Measurements from ENCODE around the gene KIF1A. TPM values are rescaled to one million over a fixed set of nuclear protein-coding genes. Genes with fewer than 3 reads are reported as not detected.

The KIF1A gene
- total RNA-seq, 1 donor from 2014 or later: 0.42 TPM

DNA sequence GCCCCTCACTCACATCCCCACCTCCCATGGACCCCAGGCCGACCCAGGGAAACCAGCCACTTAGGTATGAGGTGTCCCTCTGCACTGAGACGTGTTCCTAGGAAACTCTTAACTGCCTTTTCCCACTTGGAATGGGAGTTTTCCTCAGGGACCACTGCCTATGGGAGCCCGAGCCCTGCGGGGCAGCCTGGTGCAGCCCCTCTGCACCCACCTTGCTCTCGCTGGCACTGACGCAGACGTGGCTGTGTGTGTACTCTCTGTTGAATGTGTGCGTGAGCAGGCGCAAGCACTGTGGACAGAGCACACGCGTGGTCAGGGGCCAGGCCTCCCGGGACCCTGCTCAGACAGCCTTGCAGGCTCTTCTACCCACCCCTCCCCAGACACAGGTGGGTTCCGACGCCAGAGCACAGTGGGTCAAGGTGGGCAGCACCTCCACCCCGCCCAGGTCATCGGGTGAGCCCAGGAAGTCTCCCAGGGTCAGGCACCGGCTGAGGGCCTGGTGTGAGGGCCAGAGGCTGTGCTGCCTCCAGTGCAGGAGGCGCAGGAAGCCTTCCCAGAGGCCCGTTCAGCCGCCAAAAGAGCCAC lies 98.3 kb downstream of the KIF1A start:
- intact Hi-C loops (cut with micrococcal nuclease): no loop called here

DNA sequence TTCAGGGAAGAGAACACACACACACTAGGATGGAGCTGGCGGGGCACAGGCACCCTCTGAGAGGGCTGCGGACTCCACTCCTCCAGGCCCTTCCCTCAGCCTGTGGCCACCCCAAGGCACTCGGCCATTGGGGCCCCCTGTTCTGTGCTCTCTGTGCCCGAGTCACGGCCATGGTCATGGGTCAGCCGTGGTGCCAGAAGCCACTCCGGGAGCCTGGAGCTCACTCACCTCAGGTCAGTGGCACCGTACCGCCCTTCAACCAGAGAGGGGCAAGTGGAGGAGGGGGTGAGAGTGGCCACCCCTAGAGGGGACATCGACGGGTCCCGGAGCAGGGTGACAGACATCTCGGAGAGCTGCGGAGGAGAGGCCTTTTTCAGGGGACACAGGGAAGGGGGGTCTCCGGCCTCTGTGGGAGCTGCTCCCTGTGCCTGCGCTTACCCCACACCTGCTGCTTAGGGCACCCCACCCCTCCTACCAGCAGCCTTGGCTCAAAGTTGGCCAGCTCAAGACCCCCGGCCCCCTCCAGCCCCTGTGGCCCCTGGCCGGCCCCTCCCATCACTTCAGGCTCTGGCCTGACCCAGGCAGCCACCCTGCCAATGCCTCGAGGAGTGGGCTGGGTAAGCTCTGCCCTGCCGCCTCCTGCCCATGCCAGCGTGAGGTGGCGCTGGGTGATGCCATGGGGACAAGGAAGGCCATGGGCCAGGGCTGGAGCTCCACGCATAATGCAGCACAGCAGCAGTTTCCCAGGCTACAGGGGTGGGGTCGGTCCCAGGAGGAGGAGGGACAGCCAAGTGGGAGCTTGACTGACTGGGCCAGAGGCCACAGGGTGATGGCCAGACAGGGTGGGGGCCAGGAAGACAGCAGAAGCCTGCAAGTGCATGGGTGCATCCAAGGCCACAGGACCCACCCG lies 99.1 kb downstream of the KIF1A start:
- intact Hi-C loops (cut with micrococcal nuclease): no loop called here

DNA sequence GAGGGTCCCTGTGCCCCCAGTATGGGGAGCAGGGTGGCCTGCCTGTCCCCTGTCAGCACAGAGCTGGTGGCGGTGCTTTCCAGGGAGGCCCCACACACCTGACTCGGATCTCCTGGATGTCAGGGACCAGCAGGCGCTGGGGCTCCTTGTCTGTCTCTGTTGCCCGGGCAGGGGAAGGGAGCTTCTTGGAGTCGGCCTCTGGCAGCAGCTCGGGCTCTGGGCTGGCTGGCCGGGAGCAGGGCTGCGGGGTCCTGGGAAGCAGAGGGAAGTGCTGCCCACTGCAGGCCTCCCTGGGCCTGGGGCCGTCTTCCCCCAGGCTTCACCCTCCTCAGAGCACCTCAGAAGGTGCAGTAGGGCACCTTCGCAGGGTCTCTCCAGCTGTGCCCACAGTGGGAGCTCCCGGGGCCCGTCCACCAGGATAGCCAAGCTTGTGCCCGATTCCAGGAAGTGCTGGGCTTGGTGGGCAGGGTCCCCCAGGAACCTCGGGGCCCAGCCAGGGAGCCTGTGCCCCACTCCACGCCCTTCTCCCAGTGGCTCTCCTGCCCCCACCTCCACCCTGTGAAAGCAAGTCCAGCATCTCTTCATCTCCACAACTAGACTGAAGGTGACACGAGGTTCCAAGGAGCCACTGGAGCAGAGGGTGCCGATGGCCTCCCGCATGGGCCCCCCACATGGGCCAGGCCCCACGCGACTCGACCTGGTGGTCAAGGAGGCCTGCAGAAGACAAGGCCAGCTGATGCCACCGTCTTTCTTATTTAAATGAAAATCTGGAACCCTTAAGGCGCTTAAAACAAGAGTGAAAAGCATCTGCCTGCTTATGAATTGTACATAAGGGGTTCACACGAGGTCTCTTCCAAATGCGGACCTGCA lies 100.1 kb downstream of the KIF1A start:
- intact Hi-C loops (cut with micrococcal nuclease): no loop called here

DNA sequence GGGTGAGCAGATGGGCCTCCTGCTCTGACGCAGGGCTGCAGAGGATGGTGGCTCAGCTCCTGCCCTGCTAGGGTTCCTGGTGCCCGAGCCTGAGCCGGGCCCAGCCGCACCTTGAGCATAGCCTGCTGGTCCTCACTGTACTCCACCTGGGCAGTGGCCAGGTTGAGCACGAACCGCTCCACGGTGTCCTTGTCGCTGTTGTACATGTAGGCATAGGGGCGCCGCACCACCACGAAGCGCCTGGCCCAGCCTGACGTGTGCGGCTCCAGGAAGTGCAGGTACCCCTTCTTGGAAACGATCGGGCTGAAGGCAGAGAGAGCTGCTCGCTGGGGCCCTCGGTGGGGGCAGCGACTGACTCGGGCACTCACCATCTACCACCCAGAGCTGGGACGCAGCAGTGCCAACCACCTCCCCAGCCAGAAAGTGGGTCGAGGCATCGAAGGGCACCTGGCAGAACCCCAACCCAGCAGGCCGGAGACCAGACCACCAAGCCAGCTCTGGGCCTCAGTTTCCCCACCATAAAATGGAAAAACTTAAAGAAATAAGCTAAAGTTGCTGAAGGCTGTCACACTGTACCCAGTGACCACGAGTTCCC lies 101.0 kb downstream of the KIF1A start:
- intact Hi-C loops (cut with micrococcal nuclease): no loop called here

DNA sequence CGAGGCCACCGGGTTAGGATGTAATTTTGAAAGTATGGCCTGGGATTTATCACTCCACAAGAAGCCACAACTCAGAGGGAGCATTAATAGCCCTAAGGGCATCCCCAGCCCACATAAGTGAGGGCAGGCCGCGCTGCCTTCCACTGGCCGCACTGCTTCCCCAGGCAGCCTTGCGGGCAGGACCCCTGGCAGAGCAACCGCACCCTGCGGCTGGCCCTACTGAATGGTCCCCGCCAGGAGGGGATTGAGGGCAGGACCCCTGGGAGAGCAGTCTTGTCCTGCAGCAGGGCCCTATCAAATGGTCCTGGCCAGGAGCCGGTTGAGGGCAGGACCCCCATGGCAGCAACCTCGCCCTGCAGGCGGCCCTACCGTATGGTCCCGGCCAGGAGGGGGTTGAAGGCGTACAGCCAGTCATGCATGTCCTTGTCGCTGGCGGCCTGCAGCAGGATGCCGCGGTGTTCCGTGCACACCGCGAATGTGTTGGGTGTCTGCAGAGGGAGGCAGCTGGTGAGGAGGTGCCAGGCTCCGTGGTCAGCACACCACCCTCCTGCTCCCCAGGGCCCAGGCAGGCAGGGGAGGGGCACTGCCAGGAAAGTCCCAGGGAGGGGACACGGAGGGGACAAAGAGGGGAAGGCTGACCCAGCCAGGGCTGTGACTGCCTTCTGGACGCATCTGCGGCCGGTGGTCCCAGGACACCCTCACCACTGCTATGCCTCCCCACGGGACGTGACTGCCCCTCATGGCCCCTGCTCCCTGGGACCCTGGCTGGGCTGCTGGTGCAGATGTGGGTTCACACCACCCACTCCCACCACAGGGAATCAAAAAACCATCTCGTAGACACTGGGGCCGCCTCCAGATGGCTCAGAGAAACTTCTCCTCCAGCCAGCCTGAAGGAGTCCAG lies 102.1 kb downstream of the KIF1A start:
- intact Hi-C loops (cut with micrococcal nuclease): no loop called here

DNA sequence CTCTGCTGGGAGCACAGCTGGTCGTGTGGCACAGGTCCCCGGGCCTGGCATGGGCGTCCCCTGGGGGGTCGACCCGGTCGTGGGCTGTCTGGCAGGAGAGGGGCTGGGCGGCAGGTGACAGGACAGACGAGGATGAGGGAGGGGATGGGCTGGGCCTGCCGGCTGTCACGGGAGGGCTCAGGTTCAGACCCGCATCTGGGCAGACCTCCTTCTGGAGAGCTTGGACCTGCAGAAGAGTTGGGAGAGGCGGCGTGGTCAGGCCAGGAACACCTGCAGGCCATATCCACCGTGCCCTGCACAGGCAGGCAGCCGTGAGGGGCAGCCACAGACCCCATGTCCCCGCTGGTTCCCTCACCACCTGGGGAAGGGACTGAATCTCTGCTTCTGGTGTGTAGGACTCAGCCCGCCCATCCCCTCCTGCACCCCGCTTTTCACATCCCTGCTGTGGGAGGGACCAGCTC lies 102.8 kb downstream of the KIF1A start:
- intact Hi-C loops (cut with micrococcal nuclease): no loop called here

DNA sequence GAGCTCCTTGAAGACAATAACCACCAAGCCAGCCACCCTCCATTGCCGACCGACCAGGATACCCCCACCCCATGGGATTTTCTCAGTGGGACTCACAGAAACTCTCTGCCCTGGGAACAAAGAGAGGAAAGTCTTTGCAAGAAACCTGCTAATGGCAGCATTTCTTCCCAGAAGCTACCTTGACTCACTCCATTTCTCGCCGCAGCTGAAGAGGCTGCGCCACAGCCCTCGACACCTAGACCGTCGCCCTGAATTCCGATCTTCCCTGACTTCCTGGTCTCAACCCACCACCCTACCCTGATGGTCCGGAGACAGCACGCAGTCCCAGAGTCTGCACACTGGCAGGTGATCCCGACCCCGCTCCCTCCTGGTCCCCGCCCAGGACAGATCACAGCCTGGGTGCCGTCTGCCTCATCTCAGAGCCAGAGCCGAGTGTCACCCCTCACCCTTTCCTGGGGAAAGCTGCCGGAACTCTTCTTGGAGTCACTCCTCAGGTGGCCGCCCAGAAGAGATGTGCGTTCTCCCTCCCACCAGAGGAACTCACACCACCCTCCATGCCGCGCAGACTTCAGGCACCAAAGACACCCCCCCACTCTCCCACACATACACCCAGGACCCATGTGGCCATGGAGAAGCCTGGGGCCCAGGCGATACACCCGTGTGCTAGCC lies 103.8 kb downstream of the KIF1A start:
- intact Hi-C loops (cut with micrococcal nuclease): no loop called here

DNA sequence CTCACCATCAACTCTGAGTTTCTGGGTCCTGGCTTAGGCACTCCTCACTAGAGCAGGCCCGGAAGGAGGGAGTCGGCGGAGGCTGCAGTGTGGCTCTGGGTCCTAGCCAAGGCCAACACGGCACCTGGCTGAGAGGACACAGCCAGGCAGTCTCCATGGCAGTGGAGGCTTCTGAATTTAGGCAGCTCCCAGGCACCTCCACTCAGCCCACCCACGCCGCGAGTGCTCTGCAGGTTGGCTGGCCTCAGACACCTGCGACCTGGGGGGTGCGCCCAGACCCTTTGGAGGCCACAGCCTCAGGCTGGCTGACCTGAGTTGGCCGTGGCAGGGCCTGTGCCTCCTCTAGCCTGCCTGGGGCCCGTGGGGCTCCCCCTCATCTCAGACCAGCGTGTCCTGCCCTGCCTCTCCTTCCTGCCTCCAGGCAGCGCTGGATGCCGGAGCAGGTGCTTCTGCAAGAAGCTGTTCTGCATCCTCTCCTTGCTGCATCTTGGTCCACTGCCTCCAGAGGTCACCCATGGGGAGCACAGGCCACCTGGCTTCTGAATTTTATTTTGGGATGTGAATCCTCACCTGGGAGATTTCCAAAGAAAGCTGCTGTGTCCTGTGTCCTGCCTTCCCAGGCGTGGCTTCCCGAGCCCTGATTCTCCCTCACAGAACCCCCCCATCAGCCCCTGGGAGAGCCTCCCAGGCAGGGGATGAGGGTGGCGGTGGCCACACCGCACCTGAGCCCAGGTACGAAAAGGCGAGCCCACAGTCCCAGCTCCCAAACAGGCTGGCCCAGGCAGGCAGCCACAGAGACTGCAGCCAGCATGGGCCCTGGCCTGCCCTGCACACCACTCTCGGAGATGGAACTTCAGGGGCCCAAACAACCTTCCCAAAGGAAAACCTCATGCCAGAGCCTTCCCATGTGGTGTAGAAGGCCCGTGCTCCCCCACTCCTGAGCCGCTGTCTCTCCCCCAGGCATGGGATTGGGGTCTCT lies 105.0 kb downstream of the KIF1A start:
- intact Hi-C loops (cut with micrococcal nuclease): no loop called here

DNA sequence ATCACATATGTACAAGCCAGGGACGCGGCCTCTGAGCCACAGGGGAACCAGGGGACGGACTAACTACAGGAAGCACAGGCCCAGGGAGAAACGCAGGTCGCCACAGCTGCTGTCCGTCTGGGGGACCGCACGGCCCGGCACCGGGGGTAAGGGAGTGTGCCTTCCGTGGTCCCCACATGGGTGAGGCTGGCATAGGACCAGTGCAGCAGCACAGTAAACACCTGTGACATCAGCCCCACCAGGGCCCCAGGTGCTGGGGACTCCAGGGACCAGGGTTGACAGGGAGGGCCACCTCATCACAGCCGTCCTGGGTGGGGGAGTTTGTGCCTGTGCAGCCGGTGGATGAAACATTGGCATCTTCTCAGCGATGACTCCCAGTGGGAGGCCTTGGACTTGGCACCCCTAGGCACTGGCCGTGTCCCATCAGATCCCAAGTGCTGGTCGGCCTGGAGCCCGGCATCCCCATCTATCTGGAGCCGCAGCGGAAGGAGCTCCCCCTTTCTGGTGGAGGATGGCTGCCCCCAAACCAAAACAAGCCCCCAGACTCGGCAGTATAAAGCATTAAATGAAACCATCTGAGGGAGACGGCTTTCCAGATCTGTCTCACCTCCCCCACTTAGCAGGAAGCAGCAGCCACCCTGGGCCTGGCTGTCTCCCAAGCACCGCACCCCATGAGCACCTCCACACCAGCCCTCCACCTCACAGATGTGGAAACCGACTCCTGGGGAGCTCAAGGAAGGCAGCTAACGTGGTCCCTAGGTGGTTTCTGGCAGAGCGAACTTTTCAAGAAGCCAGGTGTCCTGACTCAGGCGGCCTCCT lies 105.9 kb downstream of the KIF1A start:
- intact Hi-C loops (cut with micrococcal nuclease): no loop called here

DNA sequence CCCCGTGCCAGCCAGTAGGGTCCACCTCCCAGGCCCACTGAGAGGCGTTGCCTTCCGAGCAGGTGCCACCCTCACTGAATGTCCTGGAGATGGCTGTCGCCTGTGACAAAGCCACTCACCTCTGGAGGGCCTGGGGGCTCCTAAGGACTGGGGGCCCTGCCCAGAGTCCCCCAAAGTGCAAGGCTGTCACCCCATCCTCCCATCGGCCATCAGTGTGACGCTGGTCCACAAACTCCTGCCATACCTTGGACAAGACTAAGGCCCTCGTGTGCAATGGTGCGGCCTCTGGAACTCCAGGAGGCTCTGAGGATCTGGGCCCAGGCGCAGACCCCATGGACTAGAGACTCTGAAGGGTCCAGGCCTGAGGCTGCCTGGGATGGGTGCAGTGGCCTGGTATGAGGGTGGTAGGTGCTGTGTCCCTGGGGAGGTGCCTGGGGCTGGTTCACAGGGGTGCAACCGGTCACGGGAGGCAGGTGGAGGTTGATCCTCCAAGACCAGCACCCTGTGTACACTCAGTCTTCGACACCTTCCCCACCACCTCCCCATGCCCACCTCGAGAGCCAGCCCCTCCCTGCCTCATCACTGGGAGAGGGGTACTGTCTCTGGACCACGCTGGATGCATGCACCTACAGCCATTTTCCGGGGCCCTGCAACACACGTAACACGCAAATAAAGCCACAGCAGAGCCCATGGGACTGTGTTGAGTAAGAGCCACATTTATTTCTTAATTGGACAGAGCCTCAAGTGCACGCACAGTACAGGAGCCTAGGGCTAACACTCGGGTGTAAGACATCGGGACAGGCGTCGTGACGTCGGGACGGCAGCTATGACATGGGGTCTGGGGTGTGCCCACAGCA lies 106.7 kb downstream of the KIF1A start:
- intact Hi-C loops (cut with micrococcal nuclease): no loop called here

DNA sequence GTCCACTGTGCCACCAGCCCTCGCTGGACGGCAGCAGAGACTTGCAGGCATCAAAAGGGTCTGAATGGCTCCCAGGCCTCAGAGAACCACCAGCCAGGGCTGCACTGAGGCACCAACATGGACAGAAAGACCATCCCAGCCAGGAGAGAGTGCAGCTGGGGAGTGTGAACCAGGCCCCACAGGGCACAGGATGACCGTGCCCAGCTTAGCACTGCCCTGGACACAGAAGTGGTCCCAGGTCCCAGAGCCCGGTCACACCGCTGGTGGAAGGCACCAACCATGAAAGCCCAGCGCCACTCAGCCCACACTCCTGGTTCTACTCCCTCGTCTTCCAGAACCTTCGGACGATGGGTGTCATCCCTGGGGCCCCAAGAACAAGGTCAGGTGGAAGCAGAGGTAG lies 107.9 kb downstream of the KIF1A start:
- intact Hi-C loops (cut with micrococcal nuclease): no loop called here

DNA sequence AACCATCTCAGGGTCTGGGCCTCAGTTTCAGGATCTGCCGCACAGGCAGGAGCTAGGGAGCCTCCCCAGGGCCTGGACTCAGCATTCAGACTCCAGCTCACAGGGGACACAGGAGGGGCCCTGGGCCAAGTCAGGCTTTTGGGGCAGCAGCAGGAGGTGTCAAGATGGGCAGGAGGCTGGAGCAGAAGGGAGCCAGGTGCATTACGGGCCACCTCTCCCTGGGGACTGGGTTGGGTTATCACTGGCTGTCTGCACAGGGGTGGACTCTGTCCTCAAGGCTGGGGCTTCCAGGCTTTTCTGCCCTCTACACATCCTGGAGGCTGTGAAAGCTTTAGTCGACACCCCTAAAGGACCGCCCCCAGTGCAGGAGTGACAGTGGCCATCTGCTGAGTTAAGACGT lies 108.3 kb downstream of the KIF1A start:
- intact Hi-C loops (cut with micrococcal nuclease): no loop called here

DNA sequence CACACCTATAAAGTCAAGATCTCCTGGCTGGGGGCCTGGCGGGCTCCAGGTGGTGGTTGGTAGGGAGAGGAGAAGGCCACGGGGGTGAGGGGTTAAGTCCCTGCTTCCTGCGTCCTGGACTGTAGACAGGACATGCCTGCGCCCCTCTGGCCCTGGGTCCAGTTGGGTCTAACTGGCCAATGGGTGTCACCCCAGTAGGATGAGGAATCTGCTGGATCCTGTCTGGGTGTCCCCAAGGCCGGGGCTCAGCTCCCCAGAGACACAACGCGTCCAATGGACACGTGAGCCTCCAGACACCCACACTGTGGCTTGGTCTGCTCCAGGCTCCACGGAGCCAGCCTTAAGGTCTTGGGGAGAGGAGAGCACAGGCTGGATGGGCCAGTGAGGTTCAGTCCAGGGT lies 108.7 kb downstream of the KIF1A start:
- intact Hi-C loops (cut with micrococcal nuclease): no loop called here

DNA sequence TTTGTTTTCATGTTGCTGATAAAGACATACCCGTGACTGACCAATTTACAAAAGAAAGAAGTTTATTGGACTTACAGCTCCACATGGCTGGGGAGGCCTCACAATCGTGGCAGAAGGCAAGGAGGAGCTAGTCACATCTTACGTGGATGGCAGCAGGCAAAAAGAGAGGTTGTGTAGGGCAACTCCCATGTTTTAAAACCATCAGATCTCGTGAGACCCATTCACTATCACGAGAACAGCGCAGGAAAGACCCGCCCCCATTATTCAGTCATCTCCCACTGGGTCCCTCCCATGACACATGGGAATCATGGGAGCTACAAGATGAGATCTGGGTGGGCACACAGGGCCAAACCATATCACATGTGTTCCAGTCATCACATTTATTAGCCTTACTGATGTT lies 111.6 kb downstream of the KIF1A start:
- intact Hi-C loops (cut with micrococcal nuclease): no loop called here

DNA sequence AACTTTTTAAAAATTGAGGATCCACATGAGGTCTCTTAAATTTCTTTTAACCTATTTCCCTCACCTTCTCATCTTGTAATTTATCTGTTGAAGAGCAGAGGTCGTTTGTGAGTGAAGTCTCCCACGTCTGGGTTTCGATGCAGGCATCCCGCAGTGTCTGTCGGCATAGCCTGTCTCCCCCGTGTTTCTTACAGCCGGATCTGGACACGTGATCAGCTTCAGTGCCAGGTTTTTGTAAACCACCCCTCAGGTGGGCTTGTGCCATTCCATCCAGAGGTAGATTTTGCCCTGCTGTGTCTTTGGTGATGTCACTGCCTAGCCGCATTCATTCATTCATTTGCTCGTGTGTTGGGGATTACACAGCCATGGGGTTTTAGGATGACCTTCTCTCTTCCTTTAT lies 112.2 kb downstream of the KIF1A start:
- intact Hi-C loops (cut with micrococcal nuclease): no loop called here

DNA sequence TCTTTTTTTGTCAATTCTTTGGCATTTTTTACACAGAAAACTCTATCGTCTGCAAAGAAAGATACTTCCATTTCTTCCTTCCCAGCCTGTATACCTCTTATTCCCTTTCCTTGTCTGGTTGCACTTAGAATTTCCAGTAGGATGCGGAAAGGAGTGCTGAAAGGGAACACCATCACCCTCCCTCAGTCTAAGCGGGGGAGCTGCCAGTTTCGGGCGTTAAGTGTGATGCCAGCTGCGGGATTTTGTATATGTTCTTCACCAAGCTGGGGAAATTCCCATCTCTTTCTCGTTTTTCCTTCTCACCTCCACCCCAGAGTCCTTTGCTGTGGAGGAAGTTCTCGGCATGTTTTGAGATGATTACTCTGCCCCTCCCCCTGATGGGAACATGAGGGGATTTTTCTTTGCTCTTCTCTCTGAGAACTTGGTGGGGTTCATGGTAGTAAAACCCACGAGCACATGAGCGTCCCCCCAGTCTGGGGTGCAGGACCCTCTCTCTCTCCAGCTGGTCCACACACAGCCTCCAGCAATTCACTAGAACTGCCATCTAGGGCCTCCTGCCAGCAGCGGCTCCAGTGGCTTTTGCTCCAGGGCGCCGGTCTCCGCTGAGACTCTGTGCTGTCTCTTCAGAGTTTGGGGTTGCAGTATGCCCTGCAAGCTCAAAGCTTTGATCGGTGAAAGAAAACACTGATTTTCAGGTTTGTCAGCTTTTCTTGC lies 112.8 kb downstream of the KIF1A start:
- intact Hi-C loops (cut with micrococcal nuclease): no loop called here

Measured in T-helper 1 cell treated with Interleukin-12 subunit alpha and Interleukin-12 subunit beta and Interleukin-4 antibody, amounts not matched to agents 30 ng/mL and 1 ng/mL, for 36 hours (primary cell).